ENCODE measurements around the gene CLSTN3. TPM values are rescaled to one million over a fixed set of nuclear protein-coding genes. Genes with fewer than 3 reads are reported as not detected.

Gene CLSTN3
- total and polyA plus RNA-seq, 4 donors = 6.1 to 37.2 (median 26.8) TPM

- H3K36me3 ChIP-seq (ENCODE audit: control insufficient read depth in 4 of 4, insufficient read depth in 3 of 4, low read depth in 1 of 4, low read length in 3 of 4) = peaks cover 1 to 18% (median 7%) of the 10 kb centered on the region in 4 donors
- 13% methylated on average over 21 of the region's 21 CpGs for WGBS
- peak overlapping the region; percentile 66 to 86 for H3K9ac ChIP-seq (ENCODE audit: low read depth in 1 of 2, low read length in 2 of 2)
- no peaks in the 10 kb centered on the region for H3K27me3 ChIP-seq (ENCODE audit: control insufficient read depth in 4 of 4, insufficient read depth in 4 of 4, low read length in 3 of 4)
- H3K4me3 ChIP-seq (ENCODE audit: low read depth in 1 of 3, low read length in 3 of 3) = peak overlapping the region; percentile 77 to 90 (median 82)
- H3K27ac ChIP-seq (ENCODE audit: low read depth in 1 of 2, low read length in 2 of 2) = peak overlapping the region; percentile 72 to 82
- peak; percentile 74 for DNase-seq (ENCODE audit: low spot score)
- H3K4me1 ChIP-seq (ENCODE audit: control insufficient read depth in 4 of 4, insufficient read depth in 4 of 4, low read length in 3 of 4) = peaks cover 0 to 25% (median 20%) of the 10 kb centered on the region in 4 donors
- no peaks in the 10 kb centered on the region for H3K9me3 ChIP-seq (ENCODE audit: control insufficient read depth in 4 of 4, low read length in 3 of 4)
- TF ChIP-seq SP1 (IDR thresholded peaks at IDR 0.05) (no peak), GABPA (IDR thresholded peaks at IDR 0.05 in 1 of 2, conservative IDR thresholded peaks at IDR 0.05 in 1 of 2) (no peak), RXRA (IDR thresholded peaks at IDR 0.05) (no peak), TAF1 (conservative IDR thresholded peaks at IDR 0.05) (no peak), NR2F2 (IDR thresholded peaks at IDR 0.05) (no peak), FOXA2 (IDR thresholded peaks at IDR 0.05) (peak; percentile 4), CTCF (IDR thresholded peaks at IDR 0.05; ENCODE audit: low read depth, low read length, missing input control) (peak; percentile 50), ZBTB33 (IDR thresholded peaks at IDR 0.05) (no peak), ATF3 (IDR thresholded peaks at IDR 0.05) (no peak), JUND (IDR thresholded peaks at IDR 0.05) (peak in 1 of 2 donors; percentile 43), YY1 (IDR thresholded peaks at IDR 0.05) (no peak), REST (IDR thresholded peaks at IDR 0.05) (no peak), HNF4A (conservative IDR thresholded peaks at IDR 0.05) (no peak), MAX (IDR thresholded peaks at IDR 0.05) (no peak), FOXA1 (IDR thresholded peaks at IDR 0.05) (no peak), HNF4G (IDR thresholded peaks at IDR 0.05) (no peak), EGR1 (IDR thresholded peaks at IDR 0.05; ENCODE audit: low read depth in 2 of 2) (peak; percentile 88 to 96), RAD21 (IDR thresholded peaks at IDR 0.05) (peak; percentile 82 to 84)
Measured at GRCh38 chr12:7188562-7189397, 58.6 kb downstream of the CLSTN3 start.

Measured in liver (tissue), 9 donors.